Esophagus squamous epithelium (tissue), 4 donors: ENCODE results near the gene BLVRA.
"Not testable (repeated sequence)": the region's sequence is repeated elsewhere in the genome, so short reads cannot be mapped to it uniquely, and the experiment has no call there.

Source experiments
- POLR2A ChIP-seq, 4 donors: fragments of 450-650 bp; IDR thresholded peaks; one replicate each; pipeline ENCODE4 v1.6.1; 2017; ENCODE audit warnings: antibody characterized with exemption in 4 of 4, mild to moderate bottlenecking in 4 of 4, moderate library complexity in 3 of 4
- TF ChIP-seq, protein P1 (sequence below), 6 experiments: fragments of 450-650 bp in 4 of 6; fragments of 200-600 bp in 2 of 6; sonication (generic) in 2 of 6; IDR thresholded peaks; one replicate each; pipeline ENCODE4 v1.5.1; 2016 to 2019; ENCODE audit warnings: antibody characterized with exemption in 6 of 6, mild to moderate bottlenecking in 4 of 6, moderate library complexity in 4 of 6

- TF ChIP-seq, protein P1, sequence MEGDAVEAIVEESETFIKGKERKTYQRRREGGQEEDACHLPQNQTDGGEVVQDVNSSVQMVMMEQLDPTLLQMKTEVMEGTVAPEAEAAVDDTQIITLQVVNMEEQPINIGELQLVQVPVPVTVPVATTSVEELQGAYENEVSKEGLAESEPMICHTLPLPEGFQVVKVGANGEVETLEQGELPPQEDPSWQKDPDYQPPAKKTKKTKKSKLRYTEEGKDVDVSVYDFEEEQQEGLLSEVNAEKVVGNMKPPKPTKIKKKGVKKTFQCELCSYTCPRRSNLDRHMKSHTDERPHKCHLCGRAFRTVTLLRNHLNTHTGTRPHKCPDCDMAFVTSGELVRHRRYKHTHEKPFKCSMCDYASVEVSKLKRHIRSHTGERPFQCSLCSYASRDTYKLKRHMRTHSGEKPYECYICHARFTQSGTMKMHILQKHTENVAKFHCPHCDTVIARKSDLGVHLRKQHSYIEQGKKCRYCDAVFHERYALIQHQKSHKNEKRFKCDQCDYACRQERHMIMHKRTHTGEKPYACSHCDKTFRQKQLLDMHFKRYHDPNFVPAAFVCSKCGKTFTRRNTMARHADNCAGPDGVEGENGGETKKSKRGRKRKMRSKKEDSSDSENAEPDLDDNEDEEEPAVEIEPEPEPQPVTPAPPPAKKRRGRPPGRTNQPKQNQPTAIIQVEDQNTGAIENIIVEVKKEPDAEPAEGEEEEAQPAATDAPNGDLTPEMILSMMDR (IDR thresholded peaks at IDR 0.05), result not testable (repeated sequence)
- TF ChIP-seq POLR2A (IDR thresholded peaks at IDR 0.05), result not testable (repeated sequence)
Observed at GRCh38 chr7:43816046-43816797, 57.7 kb downstream of the BLVRA start.
